Left colon (tissue), 2 donors: ENCODE results near the gene GPATCH2. TPM values are rescaled to one million over a fixed set of nuclear protein-coding genes. Genes with fewer than 3 reads are reported as not detected.
A peak's percentile ranks its signal among the peaks of the same experiment; 100 is the strongest.
"Not testable (repeated sequence)": the region's sequence is repeated elsewhere in the genome, so short reads cannot be mapped to it uniquely, and the experiment has no call there.

Experiments used
- ATAC-seq: fragments of 200-7000 bp; cut with Tn5 transposase; one replicate; pipeline ENCODE4 v1.9.1; 2020; ENCODE audit warnings: mild to moderate bottlenecking, moderate library complexity
- DNase-seq, 2 donors: peaks; one replicate each; pipeline ENCODE4 v3.0.0-alpha.2; 2020
- intact Hi-C, 2 donors: fragments of 100-400 bp; cut with DNase I in 1 of 2; cut with micrococcal nuclease in 1 of 2; formaldehyde crosslinking; loops; one replicate each; pipeline versions ENCODE4 v1.11.2 to v1.14.0; 2022; cut with DNase I, micrococcal nuclease
- total RNA-seq, 2 donors: library from RNA; stranded (reverse); fragmentation: NEBNext Ultra II Directional; extraction: Animal tissue kit (Norgen Biotek cat#: 25700); gene quantifications; one replicate each; pipeline ENCODE4 v1.2.1, GENCODE V29; 2021
- donor health status: DM: no; HTN: no; CAD: no.
- donor health status: DM: yes; HTN: yes; CAD: no.

Gene GPATCH2
- total RNA-seq, 2 donors from 2014 or later: 11.6 to 12.4 TPM

DNA sequence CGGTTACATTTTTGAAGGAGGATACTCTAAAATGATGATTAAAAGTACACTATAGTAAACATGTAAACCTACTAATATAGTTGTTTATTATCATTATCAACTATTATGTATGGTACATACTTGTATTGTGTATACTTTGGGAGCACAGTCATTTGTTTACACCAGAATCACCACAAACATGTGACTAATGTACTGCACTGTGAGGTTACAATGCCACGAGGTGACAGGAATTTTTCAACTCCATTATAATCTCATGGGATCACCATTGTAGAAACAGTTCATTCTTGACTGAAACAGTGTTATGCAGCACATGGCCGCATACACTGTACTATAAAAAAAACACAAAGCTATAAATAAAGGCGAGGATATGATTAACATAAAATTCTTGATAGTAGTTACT, 44.3 kb downstream of the GPATCH2 start:
- intact Hi-C loops: no loop called here
- DNase-seq (no peak), ATAC-seq (no peak)

DNA sequence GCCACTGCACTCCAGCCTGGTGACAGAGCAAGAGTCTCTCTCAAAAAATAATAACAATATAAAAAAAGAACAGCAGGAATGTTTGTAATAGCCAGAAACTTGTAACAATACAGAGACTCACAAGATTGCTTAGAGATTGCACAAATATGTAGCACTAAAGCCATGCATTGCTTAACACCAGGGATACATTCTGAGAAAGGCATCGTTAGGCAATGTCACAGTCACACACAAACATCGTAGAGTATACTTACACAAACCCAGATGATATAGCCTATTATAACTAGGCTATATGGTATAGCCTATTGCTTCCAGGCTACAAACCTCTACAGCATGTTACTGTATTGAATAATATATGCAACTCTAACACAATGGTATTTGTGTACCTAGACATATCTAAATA, 45.3 kb downstream of the GPATCH2 start:
- no peak for DNase-seq
- intact Hi-C loops: no loop called here
- no peak for ATAC-seq

DNA sequence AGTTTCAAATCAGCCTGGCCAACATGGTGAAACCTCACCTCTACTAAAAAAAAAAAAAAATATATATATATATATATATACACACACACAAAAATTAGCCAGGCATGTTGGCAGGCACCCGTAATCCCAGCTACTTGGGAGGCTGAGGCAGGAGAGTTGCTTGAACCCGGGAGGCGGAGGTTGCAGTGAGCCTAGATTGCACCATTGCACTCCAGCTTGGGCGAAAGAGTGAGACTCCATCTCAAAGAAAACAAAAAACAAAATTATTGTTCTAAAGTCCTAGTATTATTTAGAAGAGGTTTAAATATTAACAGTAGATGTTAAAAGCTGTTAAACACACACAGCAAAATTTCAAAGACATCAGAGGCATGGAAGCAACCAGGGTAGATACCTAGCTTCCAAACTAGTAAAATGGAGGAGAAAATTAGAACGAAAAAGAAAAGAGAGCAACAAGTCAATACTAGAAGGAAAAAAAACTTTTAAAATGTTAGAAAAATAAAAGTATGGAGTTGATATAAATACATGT, 46.5 kb downstream of the GPATCH2 start:
- DNase-seq, intact Hi-C loops, ATAC-seq: not testable (repeated sequence)

DNA sequence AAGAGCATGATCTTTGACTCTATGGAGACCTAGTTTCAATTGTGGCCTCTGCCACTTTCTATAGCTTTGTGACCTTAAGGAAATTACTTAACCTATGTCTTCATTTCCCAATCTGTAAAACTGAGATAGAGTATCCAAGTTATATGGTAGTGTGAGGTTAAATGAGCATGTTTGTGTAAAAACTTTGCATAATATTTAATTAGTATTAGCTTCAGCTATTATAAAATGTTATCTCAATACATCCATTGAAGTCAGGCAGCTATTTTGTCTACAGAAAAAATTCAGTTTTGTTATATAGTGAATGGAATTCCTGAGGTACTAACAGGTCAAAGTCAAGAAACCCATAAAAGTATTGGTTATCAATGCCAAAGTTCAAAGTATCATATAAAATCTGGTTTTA, 53.6 kb downstream of the GPATCH2 start:
- ATAC-seq (no peak), DNase-seq (no peak)
- intact Hi-C loops: no loop called here

DNA sequence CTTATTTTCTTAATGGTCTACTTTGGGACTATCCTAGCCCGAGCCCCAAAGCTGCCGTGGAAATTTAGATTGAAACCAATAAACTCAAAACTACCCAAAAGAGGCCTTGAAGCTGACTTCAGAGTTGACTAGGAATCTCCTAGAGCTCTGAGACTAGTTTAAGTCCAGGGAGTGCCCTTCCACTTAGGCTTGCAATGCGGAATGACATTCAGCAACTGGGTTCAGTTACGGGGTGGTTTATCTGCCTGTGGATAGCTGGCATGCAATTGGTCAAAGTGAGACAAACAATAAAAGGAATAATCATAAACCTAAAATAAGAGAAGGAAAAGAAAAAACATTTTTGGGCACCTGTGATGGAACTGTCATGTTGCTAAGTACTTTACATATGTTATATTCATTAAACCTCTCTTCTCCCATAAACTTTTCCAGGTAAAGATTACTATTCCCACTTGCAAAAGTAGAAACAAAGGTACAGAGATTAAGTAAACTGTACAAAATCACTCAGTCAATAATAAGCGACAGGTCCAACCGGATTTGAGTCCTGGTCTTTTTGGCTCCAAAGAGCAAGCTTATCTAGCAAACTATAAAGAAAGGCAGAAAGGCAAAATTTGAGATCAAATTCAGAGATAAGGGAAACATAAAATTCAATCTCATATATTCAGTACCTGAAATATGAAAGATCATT, 56.5 kb downstream of the GPATCH2 start:
- intact Hi-C loops: no loop called here
- ATAC-seq (peak; percentile 76), DNase-seq (no peak)

DNA sequence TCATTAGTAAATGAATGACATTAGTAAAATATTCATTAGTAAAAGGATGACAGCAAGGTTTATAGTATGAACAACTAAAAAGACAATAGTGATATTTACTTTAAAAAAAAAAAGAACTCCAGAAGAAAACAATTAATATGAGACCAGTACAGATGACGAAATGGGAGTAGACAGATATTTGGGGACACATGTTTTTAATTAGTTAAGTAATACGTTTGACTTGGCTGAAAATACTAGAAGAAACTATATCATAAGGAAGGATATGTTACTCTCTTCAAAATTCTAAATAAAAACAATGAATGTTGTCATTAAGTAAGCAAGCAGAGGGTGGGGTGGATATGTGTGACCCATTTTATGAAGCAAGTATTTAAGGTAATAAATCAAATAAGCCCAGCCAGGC, 61.9 kb downstream of the GPATCH2 start:
- no peak for ATAC-seq
- intact Hi-C loops: no loop called here
- DNase-seq: no peak

DNA sequence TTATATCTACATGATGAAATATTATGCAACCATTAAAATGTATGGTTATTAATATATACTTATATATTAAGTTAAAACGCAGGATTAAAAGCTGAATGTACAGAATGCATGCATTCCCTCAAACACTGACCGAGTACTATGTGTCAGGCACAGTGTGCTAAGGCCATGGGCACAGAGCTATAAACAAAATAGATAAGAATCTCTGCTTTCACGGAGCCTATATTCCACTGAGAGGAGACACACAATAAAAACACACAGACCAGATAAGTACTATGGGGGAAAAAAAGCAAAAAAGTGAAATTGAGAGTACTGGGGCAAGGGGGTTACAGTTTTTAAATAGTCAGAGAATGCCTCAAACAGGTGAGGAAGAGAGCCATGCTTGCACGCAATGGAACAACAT, 62.7 kb downstream of the GPATCH2 start:
- intact Hi-C loops: no loop called here
- ATAC-seq: no peak
- DNase-seq: no peak

DNA sequence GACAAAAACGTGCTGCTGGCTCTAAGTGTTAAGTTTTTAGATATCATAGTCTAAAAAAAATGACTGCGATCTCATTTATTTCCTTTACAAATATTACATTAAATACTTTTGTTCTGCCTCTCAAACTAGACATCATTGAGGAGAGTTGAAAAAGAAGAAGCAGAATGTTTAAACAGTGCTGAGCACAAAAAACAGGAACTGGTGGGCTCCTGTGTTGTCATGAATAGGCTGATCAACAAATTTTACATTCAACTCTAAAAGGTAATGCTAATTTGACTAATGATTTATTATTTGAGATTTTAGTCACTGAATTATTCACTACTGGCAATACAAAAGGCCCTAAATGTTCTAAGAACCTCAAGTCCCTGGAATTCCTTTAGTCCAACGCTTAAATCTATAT, 66.1 kb downstream of the GPATCH2 start:
- DNase-seq: no peak
- no peak for ATAC-seq
- intact Hi-C loops: no loop called here

DNA sequence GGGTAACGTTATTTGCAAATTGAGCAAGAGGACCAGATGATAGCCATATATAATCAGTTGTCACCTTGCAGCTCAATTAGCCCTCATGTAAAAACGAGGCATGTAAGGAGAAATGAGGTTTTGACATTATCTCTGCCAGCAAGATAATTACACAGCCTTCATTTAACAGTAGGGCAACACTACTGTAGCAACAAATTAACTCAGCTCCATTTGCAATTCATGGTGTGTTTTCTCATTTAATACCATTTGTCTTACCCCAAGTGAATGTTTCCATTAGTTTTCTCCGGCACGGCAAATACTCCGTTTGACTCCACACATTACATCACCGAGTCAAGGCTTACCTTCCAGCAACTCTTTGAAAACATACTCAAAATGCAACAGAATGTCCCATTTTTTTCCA, 66.7 kb downstream of the GPATCH2 start:
- intact Hi-C loops: no loop called here
- DNase-seq (no peak), ATAC-seq (no peak)

DNA sequence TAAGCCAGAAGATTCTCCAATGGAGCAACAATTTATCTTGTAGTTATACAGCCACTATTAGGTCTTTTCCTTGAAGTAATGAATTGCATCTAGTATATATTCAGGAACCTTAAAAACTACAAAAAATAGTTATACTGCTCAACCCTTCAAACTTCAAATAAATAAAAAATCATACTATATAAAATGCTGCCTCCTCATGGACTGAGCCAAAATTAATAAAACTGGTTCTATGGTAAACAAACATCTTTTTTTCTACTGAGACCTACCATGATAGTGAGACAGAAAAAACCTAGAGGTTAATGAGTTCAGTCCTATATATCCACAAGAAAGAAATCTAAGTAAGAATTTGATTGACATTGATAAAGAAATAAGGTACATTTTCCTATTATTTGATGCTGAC, 67.7 kb downstream of the GPATCH2 start:
- no peak for DNase-seq
- ATAC-seq: no peak
- intact Hi-C loops: no loop called here

DNA sequence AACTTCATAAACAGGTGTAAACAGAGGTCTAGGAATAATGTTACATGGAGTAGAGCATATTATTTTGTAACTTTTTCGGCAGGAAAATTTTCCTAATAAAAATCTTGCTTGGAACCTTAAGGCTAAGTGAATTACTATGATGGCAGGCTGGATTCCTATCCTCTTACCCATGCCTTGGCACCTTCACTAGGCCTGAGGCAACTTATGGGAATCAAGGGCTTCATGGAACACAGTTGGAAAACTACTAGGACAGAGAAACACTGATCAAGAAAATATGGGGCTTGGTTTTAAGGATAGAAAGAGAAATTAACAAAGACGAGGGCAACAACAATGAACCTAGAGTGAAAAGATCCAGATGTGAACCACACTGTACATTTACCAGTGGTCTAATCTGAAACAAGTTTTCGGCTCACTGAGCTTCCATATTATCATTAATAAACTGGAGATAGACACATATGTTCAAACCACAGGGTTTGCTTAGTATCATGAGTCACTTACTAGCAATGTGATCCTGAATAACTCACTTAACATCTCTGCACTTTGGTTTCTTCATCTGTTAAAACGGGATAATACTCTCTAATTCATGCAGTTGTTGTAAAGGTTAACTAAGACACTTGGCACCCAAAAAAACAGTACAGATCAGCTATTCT, 68.5 kb downstream of the GPATCH2 start:
- DNase-seq (no peak), ATAC-seq (no peak)
- intact Hi-C loops: no loop called here

DNA sequence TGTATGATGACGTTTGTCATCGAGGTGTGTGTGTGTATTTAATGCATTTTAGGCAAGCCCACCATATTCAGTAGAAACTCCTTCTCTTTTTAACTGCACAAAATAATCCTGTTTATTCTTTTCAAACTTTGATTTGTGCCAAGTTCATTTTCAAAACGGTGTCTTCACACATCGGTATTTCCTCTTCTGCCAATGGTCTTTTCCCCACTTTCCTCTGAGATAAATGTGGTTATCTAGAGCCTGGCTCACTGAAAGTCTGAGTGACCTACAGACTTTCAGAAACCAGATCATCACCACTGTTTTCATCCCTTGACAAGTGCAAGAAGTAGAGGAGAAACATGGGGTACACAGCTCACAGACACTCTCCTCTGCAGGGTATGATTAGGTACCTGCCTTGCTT, 69.4 kb downstream of the GPATCH2 start:
- DNase-seq (no peak), ATAC-seq (no peak)
- intact Hi-C loops: no loop called here

DNA sequence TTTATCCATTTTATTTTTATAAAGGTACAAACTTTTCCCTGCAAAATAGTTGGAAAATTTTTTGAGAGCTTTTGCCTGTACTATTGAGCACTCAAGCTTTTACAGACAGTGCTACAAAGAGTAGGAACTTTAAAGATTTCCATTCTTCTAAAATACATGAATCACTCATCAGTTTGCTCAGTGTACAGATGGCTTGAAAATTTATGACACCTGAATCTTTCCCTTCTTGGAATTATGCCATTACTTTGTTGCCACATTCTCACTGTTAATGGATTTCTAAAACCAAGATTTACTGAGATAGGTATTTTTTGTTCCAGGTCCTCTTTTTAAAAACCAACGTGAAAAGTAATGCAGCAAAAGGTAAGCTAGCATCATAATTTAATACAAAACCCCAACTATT, 76.0 kb downstream of the GPATCH2 start:
- ATAC-seq (no peak), DNase-seq (no peak)
- intact Hi-C loops: no loop called here

DNA sequence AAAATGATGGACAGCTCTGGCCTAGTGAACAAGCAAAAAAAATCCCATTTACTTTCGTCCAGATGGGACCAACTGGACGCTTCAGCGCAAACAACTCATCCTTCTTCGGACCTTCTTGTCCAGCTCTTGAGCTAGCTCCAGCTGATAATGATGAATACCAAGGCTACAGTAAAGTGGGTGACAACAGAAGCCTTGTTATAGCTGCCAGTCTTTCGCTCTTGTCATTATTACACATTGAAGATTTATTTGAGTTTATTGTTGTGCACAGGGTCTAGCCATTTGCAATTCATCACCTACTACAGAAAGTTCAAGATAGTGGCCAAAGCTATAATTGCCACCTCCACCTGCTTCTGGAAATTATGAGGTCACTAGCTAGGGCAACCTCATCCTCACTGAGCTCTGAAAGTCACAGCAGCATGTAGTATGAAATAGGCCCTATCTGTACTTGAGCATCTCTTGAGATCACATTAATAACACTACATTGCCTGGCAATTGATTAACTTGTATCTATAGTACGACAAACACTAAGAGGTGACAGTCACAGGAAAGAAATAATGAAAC, 76.9 kb downstream of the GPATCH2 start:
- intact Hi-C loops: no loop called here
- no peak for DNase-seq

DNA sequence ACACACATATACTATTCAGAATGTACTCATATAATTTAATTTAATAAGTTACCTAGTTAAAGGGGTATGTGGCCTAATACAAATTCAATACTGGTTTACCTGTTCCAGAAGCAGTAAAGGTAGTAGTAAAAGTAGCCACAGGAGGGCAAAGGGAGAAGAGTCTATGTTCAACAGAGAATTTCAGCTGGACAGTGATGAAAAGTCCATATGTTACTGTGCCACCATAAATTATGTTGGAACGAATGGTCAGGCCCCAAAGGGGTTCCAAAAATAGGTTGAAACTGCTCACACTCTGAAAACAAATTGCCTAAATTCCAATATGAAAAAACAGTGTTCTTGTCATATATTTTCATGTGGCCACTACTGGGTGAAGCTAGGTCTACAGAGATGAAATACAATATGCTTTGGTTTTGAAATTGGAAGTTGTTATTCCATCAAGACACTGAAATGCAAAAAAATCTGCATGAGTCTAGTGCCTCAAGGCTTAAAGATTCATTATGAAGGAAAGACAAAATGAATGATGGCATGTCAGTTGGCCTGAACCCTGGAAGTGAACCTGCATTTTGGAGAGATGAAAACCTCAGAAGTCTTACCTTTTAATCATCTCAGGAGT, 78.4 kb downstream of the GPATCH2 start:
- intact Hi-C loops: no loop called here
- no peak for DNase-seq
- no peak for ATAC-seq

More for the DNA sequence above, 76.9 kb downstream of the GPATCH2 start:
- no peak for ATAC-seq

DNA sequence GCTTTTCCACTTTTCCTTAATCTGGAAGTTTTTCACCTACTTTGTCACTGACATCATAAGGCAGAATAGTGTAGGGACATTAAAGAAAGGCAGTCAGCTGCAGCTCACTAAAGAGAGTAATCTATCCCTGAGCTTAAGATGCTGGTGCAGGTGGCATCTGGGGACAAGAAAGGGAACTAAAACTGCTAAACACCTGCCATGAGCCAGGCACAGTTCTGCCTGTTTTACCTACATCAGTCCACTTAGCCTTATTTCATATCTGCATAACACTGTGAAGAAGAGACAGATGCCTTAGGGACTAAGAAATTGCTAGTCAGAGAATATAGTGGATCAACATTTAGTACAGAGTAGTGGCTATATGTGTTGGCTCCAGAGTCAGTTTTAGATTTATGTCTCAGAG, 88.1 kb downstream of the GPATCH2 start:
- DNase-seq (no peak), ATAC-seq (no peak)
- intact Hi-C loops: no loop called here

DNA sequence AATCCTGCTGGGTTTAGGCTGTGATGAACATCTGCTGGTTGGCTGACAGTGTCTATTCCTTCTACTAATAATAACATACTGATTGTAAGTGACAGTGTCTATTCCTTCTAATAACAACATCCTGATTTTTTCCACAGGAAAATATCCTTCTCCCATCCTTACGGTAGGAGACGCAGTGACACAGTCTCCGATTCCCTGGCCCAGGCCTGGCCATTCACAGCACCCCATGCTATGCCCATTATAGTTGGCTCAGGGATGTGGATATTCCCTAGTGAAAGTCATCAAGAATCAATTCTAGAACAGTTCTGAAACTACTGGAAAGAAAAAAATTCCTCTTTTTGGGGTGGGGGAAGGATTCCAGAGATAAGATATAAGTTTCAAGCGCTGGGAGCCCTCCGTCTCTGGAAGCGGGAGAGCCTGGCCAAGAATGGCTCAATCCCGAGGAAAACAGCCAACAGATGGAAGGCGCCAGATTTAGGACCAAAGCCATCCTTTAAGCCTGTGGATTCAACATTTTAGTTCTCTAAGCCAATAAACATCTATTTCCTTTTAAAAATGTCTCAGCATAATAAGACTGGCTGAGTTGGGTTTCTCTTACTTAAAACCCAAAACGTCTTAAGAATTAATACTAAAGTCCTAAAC, 88.6 kb downstream of the GPATCH2 start:
- DNase-seq: no peak
- ATAC-seq: no peak
- intact Hi-C loops: no loop called here

DNA sequence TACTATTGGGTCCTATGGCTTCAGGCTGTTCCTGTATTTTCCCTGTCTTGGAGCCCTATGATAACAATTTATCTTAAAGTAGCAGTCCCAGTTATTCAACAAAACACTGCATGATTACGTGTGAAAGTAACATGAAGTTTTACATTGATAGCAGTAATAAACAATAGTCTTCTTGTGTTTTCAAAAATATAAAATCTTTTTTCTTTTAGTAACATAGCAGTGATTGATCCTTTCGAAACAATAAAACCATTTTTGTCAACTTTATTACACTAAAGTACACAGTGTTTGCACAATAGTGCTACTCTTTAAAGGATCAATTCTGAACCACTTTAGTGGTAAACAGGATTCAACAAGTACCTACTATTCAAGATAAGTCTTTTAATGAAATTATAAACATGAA, 90.6 kb downstream of the GPATCH2 start:
- intact Hi-C loops: no loop called here
- ATAC-seq: peak; percentile 56
- DNase-seq: no peak

DNA sequence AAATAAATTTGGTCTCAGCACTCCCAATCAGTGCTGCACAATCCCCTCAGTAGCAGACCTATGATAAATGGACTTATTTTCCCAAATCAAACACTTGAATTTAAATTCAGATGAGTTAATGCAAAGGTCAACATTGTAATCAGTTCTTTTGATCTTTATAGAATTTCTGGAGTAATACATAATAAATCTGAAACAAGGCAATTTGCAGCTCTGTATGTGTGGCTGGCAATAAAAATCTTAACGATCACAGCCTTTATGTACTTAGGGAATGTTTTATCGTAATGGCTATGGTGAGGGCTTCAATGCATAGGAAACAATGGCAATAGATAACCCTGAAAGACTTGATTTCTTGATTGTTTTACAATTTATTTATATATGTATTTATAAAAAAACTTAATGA, 91.4 kb downstream of the GPATCH2 start:
- intact Hi-C loops: no loop called here
- ATAC-seq (peak; percentile 96), DNase-seq (no peak)
